BLaER1 (cell line): ENCODE measurements around the gene LIG1.
A peak's percentile ranks its signal among the peaks of the same experiment; 100 is the strongest.

Experiments
- H3K27ac ChIP-seq: shearing (Covaris generic); formaldehyde crosslinking; 2 replicates; pipeline ENCODE4 v1.8.1; 2022
- H3K27me3 ChIP-seq: shearing (Covaris generic); formaldehyde crosslinking; 2 replicates; pipeline ENCODE4 v1.8.1; 2022
- H3K36me3 ChIP-seq: shearing (Covaris generic); formaldehyde crosslinking; 2 replicates; pipeline ENCODE4 v1.8.1; 2022
- H3K4me1 ChIP-seq: shearing (Covaris generic); formaldehyde crosslinking; 2 replicates; pipeline ENCODE4 v1.8.1; 2022
- H3K4me2 ChIP-seq: shearing (Covaris generic); formaldehyde crosslinking; 2 replicates; pipeline ENCODE4 v1.8.1; 2022
- H3K4me3 ChIP-seq: shearing (Covaris generic); formaldehyde crosslinking; 2 replicates; pipeline ENCODE4 v1.8.1; 2022
- H3K9ac ChIP-seq: shearing (Covaris generic); formaldehyde crosslinking; 2 replicates; pipeline ENCODE4 v1.8.1; 2022
- H3K9me3 ChIP-seq: shearing (Covaris generic); formaldehyde crosslinking; 2 replicates; pipeline ENCODE4 v1.8.1; 2022
- H4K20me1 ChIP-seq: shearing (Covaris generic); formaldehyde crosslinking; 2 replicates; pipeline ENCODE4 v1.8.1; 2022
- Cebpa-rat ChIP-seq: shearing (Covaris generic); IDR thresholded peaks from 2 replicates; pipeline ENCODE4 v1.8.1; 2022

Gene LIG1

GRCh38 chr19:48113190-48113917, 56.8 kb downstream of the LIG1 start:
- H3K4me1 ChIP-seq, result peaks cover 29% of the 10 kb centered on the region
- TF ChIP-seq Cebpa-rat, result no peak
- H4K20me1 ChIP-seq, result no peaks in the 10 kb centered on the region
- 0 out of 2 replicates have a peak overlapping the region, but pooled peaks have one; percentile 18 for H3K27ac ChIP-seq
- H3K27me3 ChIP-seq, result no peaks in the 10 kb centered on the region
- no peak overlapping the region for H3K9ac ChIP-seq
- no peak overlapping the region for H3K4me2 ChIP-seq
- no peaks in the 10 kb centered on the region; the same call in 1 of the 2 replicates for H3K9me3 ChIP-seq
- no peak overlapping the region for H3K4me3 ChIP-seq
- H3K36me3 ChIP-seq, result peaks cover 44% of the 10 kb centered on the region

GRCh38 chr19:48111280-48111679, 58.9 kb downstream of the LIG1 start:
- peaks cover 37% of the 10 kb centered on the region for H3K4me1 ChIP-seq
- no peak overlapping the region; the same call in 1 of the 2 replicates for H3K4me3 ChIP-seq
- no peak overlapping the region for H3K27ac ChIP-seq
- no peaks in the 10 kb centered on the region for H3K27me3 ChIP-seq
- no peak overlapping the region; the same call in 1 of the 2 replicates for H3K4me2 ChIP-seq
- peaks cover 23% of the 10 kb centered on the region for H3K36me3 ChIP-seq
- no peak overlapping the region for H3K9ac ChIP-seq
- TF ChIP-seq Cebpa-rat, result no peak
- H3K9me3 ChIP-seq, result no peaks in the 10 kb centered on the region
- no peaks in the 10 kb centered on the region for H4K20me1 ChIP-seq

- peak within 1 kb of the TSS; percentile 75 for H3K9ac ChIP-seq
- H3K4me3 ChIP-seq, result peak within 1 kb of the TSS; percentile 67
- H3K4me1 ChIP-seq, result peaks cover 41% of the 10 kb centered on the region
- H3K9me3 ChIP-seq, result no peaks in the 10 kb centered on the region
- peak within 1 kb of the TSS; percentile 74 for H3K27ac ChIP-seq
- TF ChIP-seq Cebpa-rat, result no peak
- no peaks in the 10 kb centered on the region for H3K27me3 ChIP-seq
- H4K20me1 ChIP-seq, result no peaks in the 10 kb centered on the region
- peak within 1 kb of the TSS; percentile 90 for H3K4me2 ChIP-seq
- peaks cover 15% of the 10 kb centered on the region for H3K36me3 ChIP-seq
These were observed 59.7 kb downstream of the LIG1 start, which contains the start of gene PLA2G4C for GRCh38 chr19:48110350-48110966. Gene PLA2G4C (minus strand): TSS chr19:48110817. CDS start chr19:48106529, 4,288 bp downstream.

- no peak for TF ChIP-seq Cebpa-rat
- peaks cover 2% of the 10 kb centered on the region for H3K36me3 ChIP-seq
- H3K4me1 ChIP-seq, result peaks cover 41% of the 10 kb centered on the region
- H3K9ac ChIP-seq, result no peak overlapping the region
- H4K20me1 ChIP-seq, result no peaks in the 10 kb centered on the region
- H3K9me3 ChIP-seq, result no peaks in the 10 kb centered on the region
- H3K27me3 ChIP-seq, result no peaks in the 10 kb centered on the region
- no peak overlapping the region for H3K27ac ChIP-seq
- no peak overlapping the region for H3K4me3 ChIP-seq
- no peak overlapping the region; the same call in 1 of the 2 replicates for H3K4me2 ChIP-seq
These were observed 61.0 kb downstream of the LIG1 start for GRCh38 chr19:48108997-48109782.

GRCh38 chr19:48103922-48104321, 66.2 kb downstream of the LIG1 start:
- H3K9ac ChIP-seq, result no peak overlapping the region
- H3K36me3 ChIP-seq, result no peaks in the 10 kb centered on the region
- no peak for TF ChIP-seq Cebpa-rat
- H3K4me1 ChIP-seq, result peaks cover 36% of the 10 kb centered on the region
- H3K9me3 ChIP-seq, result no peaks in the 10 kb centered on the region
- H4K20me1 ChIP-seq, result no peaks in the 10 kb centered on the region
- no peak overlapping the region for H3K27ac ChIP-seq
- H3K27me3 ChIP-seq, result no peaks in the 10 kb centered on the region
- no peak overlapping the region for H3K4me2 ChIP-seq
- no peak overlapping the region for H3K4me3 ChIP-seq

- Histone ChIP-seq H3K27ac (no peak overlapping the region), H4K20me1 (no peaks in the 10 kb centered on the region), H3K9ac (no peak overlapping the region), H3K4me3 (no peak overlapping the region), H3K36me3 (no peaks in the 10 kb centered on the region), H3K27me3 (no peaks in the 10 kb centered on the region), H3K4me2 (peak overlapping the region; percentile 29; the same call in 1 of the 2 replicates), H3K9me3 (no peaks in the 10 kb centered on the region), H3K4me1 (peaks cover 36% of the 10 kb centered on the region)
- no peak for TF ChIP-seq Cebpa-rat
These were observed 67.0 kb downstream of the LIG1 start for GRCh38 chr19:48102870-48103751.

- Histone ChIP-seq H4K20me1 (no peaks in the 10 kb centered on the region), H3K4me1 (peaks cover 6% of the 10 kb centered on the region; the same call in 1 of the 2 replicates), H3K4me3 (no peak overlapping the region), H3K36me3 (0 out of 2 replicates have a peak, but pooled peaks cover 7% of the 10 kb centered on the region), H3K4me2 (no peak overlapping the region), H3K9ac (no peak overlapping the region), H3K27ac (no peak overlapping the region), H3K9me3 (peaks cover 33% of the 10 kb centered on the region), H3K27me3 (no peaks in the 10 kb centered on the region)
- no peak for TF ChIP-seq Cebpa-rat
These were observed 74.5 kb downstream of the LIG1 start for GRCh38 chr19:48095612-48096175.

- no peaks in the 10 kb centered on the region for H3K4me1 ChIP-seq
- peaks cover 35% of the 10 kb centered on the region for H3K9me3 ChIP-seq
- no peaks in the 10 kb centered on the region for H3K27me3 ChIP-seq
- H3K27ac ChIP-seq, result no peak overlapping the region
- no peak for TF ChIP-seq Cebpa-rat
- H3K4me3 ChIP-seq, result no peak overlapping the region
- no peaks in the 10 kb centered on the region for H4K20me1 ChIP-seq
- no peak overlapping the region for H3K9ac ChIP-seq
- H3K4me2 ChIP-seq, result no peak overlapping the region
- 0 out of 2 replicates have a peak, but pooled peaks cover 7% of the 10 kb centered on the region for H3K36me3 ChIP-seq
These were observed 75.3 kb downstream of the LIG1 start for GRCh38 chr19:48094855-48095203.
